Measurements from ENCODE around the gene MIGA1.

DNA sequence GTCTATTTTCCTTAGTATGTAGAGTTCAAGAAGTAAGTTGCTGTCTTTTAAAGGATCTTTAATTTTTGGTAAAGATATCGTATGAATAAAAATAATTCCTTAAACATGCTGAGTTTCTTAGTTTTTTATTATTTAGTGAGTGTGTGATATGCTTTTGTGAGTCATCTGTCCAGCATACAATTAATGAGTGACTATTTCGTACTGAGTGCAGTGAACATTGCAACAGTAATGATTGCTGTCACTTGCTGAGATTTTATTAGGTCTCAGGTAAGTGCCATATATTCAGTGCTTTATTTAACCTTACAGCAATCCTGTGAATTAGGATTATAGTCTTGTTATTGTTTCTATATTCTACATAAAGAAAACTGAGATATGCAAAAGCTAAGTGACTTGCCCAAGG is 22.6 kb downstream of the MIGA1 start:
- TF ChIP-seq, protein P1, sequence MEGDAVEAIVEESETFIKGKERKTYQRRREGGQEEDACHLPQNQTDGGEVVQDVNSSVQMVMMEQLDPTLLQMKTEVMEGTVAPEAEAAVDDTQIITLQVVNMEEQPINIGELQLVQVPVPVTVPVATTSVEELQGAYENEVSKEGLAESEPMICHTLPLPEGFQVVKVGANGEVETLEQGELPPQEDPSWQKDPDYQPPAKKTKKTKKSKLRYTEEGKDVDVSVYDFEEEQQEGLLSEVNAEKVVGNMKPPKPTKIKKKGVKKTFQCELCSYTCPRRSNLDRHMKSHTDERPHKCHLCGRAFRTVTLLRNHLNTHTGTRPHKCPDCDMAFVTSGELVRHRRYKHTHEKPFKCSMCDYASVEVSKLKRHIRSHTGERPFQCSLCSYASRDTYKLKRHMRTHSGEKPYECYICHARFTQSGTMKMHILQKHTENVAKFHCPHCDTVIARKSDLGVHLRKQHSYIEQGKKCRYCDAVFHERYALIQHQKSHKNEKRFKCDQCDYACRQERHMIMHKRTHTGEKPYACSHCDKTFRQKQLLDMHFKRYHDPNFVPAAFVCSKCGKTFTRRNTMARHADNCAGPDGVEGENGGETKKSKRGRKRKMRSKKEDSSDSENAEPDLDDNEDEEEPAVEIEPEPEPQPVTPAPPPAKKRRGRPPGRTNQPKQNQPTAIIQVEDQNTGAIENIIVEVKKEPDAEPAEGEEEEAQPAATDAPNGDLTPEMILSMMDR (conservative IDR thresholded peaks at IDR 0.05; ENCODE audit: low read depth, low read length), result no peak
- no peak for TF ChIP-seq POLR2A (IDR thresholded peaks at IDR 0.05; ENCODE audit: low read depth, low read length)
- TF ChIP-seq BHLHE40 (IDR thresholded peaks at IDR 0.05; ENCODE audit: low read depth, low read length), result no peak
- TF ChIP-seq RFX5 (IDR thresholded peaks at IDR 0.05; ENCODE audit: low read depth, low read length), result no peak
- no peak for TF ChIP-seq CHD1 (IDR thresholded peaks at IDR 0.05; ENCODE audit: low read depth, low read length)
- TF ChIP-seq, protein P2, sequence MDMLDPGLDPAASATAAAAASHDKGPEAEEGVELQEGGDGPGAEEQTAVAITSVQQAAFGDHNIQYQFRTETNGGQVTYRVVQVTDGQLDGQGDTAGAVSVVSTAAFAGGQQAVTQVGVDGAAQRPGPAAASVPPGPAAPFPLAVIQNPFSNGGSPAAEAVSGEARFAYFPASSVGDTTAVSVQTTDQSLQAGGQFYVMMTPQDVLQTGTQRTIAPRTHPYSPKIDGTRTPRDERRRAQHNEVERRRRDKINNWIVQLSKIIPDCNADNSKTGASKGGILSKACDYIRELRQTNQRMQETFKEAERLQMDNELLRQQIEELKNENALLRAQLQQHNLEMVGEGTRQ (IDR thresholded peaks at IDR 0.05; ENCODE audit: low read depth, low read length), result no peak
- no peak for TF ChIP-seq CEBPB (IDR thresholded peaks at IDR 0.05; ENCODE audit: low read depth, low read length)
- no peak for TF ChIP-seq SMC3 (IDR thresholded peaks at IDR 0.05; ENCODE audit: low read depth, low read length)
- no peak for TF ChIP-seq MXI1 (IDR thresholded peaks at IDR 0.05; ENCODE audit: borderline replicate concordance, low read depth, low read length)
- no peak for TF ChIP-seq RAD21 (IDR thresholded peaks at IDR 0.05; ENCODE audit: low read length)
- no peak for TF ChIP-seq FOS (IDR thresholded peaks at IDR 0.05; ENCODE audit: low read depth, low read length)
- TF ChIP-seq MAZ (IDR thresholded peaks at IDR 0.05; ENCODE audit: borderline replicate concordance, low read depth, low read length), result no peak
- no peak for TF ChIP-seq MAFK (IDR thresholded peaks at IDR 0.05; ENCODE audit: low read depth, low read length)
- no peak for TF ChIP-seq RCOR1 (IDR thresholded peaks at IDR 0.05; ENCODE audit: insufficient replicate concordance, low read length)

Data from IMR-90 (cell line).